Muscle layer of colon (tissue), 2 donors: Measurements from ENCODE around the gene FFAR2.
"Not testable (repeated sequence)": the region's sequence is repeated elsewhere in the genome, so short reads cannot be mapped to it uniquely, and the experiment has no call there.

Source experiments
- H3K27ac ChIP-seq: one replicate; pipeline ENCODE4 v1.7.0; 2013; ENCODE audit warnings: low read depth, mild to moderate bottlenecking, low read length, moderate library complexity
- H3K27me3 ChIP-seq, 2 donors: one replicate each; pipeline ENCODE4 v1.7.0; 2013; ENCODE audit warnings: low read length in 2 of 2, mild to moderate bottlenecking in 2 of 2; ENCODE audit not compliant: insufficient read depth in 2 of 2, control insufficient read depth in 1 of 2
- H3K36me3 ChIP-seq: one replicate; pipeline ENCODE4 v1.7.0; 2013; ENCODE audit warnings: mild to moderate bottlenecking, low read length; ENCODE audit not compliant: insufficient read depth
- H3K4me1 ChIP-seq: one replicate; pipeline ENCODE4 v1.7.0; 2013; ENCODE audit warnings: mild to moderate bottlenecking, low read length; ENCODE audit not compliant: insufficient read depth
- H3K4me3 ChIP-seq, 2 donors: one replicate each; pipeline ENCODE4 v1.7.0; 2013; ENCODE audit warnings: low read length in 2 of 2, low read depth in 1 of 2, mild to moderate bottlenecking in 1 of 2, moderate library complexity in 1 of 2
- H3K9ac ChIP-seq: one replicate; pipeline ENCODE4 v1.7.0; 2013; ENCODE audit warnings: low read length
- H3K9me3 ChIP-seq: one replicate; pipeline ENCODE4 v1.7.0; 2013; ENCODE audit warnings: mild to moderate bottlenecking, low read length
- donor health status: abdominal sarcoma.
- donor health status: Adenocarcinoma of cecum.

FFAR2 gene

DNA sequence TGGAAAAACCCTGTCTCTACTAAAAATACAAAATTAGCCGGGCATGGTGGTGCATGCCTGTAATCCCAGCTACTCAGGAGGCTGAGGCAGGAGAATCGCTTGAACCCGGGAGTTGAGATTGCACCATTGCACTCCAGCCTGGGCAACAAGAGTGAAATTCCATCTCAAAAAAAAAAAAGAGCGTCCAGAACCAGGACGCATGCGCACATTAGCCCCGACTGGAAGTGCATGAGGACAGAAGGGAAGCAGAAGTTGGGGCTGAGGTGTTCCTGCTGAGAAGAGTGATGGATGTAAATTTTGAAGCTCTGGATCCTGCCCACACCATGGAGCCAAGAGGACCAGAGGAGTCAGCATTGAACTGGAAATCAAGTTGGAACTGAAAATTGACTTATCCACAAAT is 26.5 kb downstream of the FFAR2 start:
- not testable (repeated sequence) for H3K27me3 ChIP-seq, H3K4me3 ChIP-seq, H3K4me1 ChIP-seq, H3K9me3 ChIP-seq, H3K36me3 ChIP-seq, H3K9ac ChIP-seq, H3K27ac ChIP-seq

DNA sequence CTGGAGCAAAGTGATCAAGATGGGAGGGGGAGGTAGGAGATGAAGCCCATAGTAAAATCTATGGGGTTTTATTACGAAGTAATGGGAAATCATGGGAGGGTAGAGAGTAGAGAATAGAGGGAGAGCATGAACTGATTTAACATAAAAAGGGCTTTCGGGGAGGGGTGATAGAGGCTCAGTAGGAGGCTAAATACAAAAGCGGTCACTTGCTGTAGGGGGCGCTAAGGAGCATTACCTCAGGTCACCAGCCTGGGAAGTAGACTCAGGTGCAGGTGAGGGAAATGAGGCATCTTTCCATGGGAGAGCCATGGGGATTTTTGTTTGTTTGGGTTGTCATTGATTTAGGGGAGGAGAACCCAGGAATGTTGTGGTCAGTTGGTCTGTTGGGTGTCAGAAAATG is 28.1 kb downstream of the FFAR2 start:
- H3K9me3 ChIP-seq, result no peaks in the 10 kb centered on the region
- H3K4me3 ChIP-seq, result no peak overlapping the region
- H3K36me3 ChIP-seq, result no peaks in the 10 kb centered on the region
- no peaks in the 10 kb centered on the region for H3K27me3 ChIP-seq
- H3K27ac ChIP-seq, result no peak overlapping the region
- no peaks in the 10 kb centered on the region for H3K4me1 ChIP-seq
- no peak overlapping the region for H3K9ac ChIP-seq

DNA sequence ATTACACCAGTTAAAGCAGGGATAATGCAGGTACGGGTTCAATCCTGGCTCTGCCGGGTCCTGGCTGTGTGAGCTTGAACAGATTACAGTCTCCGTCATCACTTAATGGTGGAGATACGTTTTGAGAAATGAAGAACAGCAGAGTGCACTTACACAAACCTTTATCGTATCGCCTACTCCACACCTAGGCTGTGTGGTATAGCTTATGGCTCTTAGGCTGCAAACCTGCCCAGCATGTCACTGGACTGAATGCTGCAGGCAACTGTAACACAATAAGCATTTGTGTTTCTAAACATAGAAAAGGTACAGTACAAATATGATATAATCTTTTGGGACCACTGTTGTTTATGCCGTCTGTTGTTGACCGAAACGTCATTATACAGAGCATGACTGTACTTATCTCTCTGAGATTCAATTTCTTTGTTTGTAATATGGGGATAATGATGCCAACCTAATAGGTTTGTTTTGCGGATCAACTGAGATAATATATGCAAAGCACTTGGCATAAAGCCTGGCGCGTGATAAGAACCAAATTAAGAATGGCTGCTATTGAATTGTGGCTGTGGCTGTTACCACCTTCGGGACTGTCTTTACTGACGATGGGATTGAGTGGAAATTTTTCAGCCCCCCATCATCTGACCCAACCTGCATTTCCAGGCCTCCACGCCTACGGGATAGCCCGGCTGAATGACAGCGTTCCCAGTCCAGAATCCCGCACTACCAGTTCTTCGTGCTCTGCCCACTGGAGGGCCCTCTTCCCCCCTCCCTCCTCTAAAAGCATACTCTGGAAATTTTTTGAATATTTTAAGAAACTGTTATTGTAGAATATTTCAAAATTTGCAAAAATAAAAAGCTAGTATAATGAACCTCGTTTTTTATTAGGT is 31.0 kb downstream of the FFAR2 start:
- Histone ChIP-seq H3K4me3 (no peak overlapping the region), H3K27me3 (no peaks in the 10 kb centered on the region), H3K4me1 (no peaks in the 10 kb centered on the region), H3K27ac (no peak overlapping the region), H3K36me3 (no peaks in the 10 kb centered on the region), H3K9ac (no peak overlapping the region), H3K9me3 (no peaks in the 10 kb centered on the region)

DNA sequence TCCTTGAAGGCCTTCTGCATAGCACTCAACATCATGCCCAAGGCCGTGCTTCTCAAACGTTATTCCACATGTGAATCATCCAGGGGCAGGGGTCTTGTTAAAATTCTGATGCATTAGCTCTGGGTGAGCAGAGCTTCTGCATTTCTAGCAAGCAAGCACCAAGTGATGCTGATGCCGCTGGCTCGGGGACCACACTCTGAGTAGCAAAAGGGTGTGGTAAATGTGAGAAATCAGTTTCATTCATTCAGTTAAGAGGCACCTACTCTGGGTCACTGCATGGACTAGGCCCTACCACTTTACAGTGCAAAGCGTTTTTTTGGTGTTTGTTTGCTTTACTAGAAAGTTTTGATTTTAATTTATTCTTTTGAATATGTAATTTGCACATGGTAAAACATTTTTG is 35.0 kb downstream of the FFAR2 start:
- no peaks in the 10 kb centered on the region for H3K9me3 ChIP-seq
- no peaks in the 10 kb centered on the region for H3K4me1 ChIP-seq
- H3K27me3 ChIP-seq, result peaks cover 0 to 3% of the 10 kb centered on the region in 2 donors
- no peak overlapping the region for H3K9ac ChIP-seq
- H3K4me3 ChIP-seq, result no peak overlapping the region
- H3K36me3 ChIP-seq, result no peaks in the 10 kb centered on the region
- H3K27ac ChIP-seq, result no peak overlapping the region

DNA sequence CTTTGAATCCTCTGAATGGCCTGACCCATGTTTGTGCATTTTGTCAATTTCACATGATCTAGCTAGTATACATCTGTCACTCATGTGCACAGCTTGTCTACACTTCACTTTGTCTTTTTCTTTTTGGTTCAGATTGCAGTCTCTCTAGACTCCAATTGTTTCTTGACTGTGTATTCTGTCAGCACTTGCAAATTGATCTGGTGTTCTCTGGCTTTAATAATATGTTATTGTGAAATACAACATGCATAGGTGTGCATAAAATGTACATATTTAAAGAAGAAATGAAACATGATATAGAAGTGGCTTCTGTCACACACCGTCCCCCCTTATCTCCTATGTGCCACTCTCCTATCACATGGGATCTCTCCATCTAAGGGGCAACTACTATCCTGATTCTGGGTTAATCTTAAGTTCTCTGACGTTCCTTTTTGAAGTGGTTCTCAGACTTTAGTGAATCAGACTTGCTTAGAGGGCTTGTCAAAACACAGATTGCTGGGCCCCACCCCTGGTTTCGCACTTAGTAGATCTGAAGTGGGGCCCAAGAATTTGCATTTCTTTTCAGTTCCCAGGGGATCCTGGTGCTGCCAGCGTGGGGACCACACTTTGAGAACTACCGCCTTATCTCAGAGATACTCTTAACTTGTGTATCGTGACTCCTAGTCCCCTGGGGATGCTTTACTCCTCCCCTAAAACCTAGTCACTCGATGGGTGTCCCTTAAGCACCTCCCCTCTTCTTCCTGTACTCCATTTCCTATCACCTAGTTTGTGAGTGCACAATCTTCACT is 36.4 kb downstream of the FFAR2 start:
- H3K9ac ChIP-seq, result no peak overlapping the region
- no peaks in the 10 kb centered on the region for H3K36me3 ChIP-seq
- no peaks in the 10 kb centered on the region for H3K9me3 ChIP-seq
- no peaks in the 10 kb centered on the region for H3K4me1 ChIP-seq
- no peak overlapping the region for H3K27ac ChIP-seq
- H3K4me3 ChIP-seq, result no peak overlapping the region
- peaks cover 0 to 4% of the 10 kb centered on the region in 2 donors for H3K27me3 ChIP-seq

DNA sequence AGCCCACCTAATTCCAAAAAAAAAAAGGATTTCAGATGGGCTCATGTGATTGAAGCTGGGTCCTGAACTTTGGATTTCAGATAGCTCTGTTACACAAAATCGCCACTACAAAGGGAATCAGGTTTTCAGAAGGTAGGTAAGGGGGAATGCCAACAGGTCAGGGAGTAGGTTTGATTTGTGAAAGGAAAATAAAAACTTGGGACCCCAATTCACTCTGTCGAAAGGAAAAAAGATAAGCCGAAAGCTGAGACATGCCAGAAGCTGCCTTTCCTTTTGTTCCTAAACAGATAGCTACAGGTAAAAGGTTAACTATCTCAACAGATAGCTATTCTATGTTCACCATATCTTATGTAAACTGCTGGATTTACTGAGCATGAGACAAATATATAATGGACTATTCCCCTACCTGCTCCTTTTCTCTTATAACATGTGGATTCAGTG is 38.2 kb downstream of the FFAR2 start:
- Histone ChIP-seq H3K36me3 (no peaks in the 10 kb centered on the region), H3K4me1 (no peaks in the 10 kb centered on the region), H3K9ac (no peak overlapping the region), H3K4me3 (no peak overlapping the region), H3K27me3 (peaks cover 3 to 9% of the 10 kb centered on the region in 2 donors), H3K9me3 (no peaks in the 10 kb centered on the region), H3K27ac (no peak overlapping the region)

DNA sequence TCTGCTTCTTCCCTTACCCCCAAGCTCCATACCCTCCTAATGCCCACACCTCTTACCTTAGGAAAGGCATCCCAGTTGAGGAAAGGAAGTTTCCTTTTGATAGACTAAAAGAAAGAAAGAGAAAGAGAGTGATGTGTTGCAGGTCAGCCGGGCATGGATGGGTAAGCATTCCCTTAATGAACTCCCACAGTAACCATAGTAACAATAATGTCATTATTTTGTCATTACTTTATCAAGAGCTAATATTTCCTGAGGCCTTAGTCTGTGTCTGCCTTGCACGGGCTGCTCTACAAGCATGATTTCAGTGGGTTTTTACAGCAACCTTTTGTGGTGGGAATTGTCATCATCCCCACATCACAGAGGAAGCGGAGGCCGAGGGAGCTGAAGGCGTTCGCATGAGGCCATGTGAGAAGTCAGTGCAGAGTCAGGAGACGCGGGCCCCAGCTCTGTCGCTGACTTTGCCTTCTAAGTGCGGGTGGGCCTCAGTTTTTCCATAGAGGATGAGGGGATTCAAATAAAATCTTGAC is 39.7 kb downstream of the FFAR2 start:
- Histone ChIP-seq H3K4me3 (no peak overlapping the region), H3K4me1 (no peaks in the 10 kb centered on the region)

DNA sequence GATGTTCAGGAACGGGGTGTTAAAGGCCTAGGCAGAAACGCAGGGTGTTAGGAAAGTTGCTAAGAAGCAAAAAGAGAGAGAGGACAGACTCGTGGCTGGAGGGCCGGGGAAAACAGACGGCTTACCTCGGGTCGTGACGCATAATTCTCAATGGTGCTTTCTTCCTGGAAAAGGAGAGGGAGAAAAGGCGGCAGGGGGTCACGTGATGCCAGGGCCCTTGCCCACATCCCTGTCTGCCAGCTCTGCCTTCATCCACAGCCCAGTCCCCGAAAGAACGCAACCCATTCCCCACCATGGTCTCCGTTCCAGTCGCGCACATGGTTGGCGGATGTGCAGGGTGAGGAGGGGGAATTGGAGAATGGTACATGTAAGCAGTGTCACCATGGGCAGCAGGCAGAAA is 40.6 kb downstream of the FFAR2 start:
- Histone ChIP-seq H3K27ac (no peak overlapping the region), H3K9me3 (no peaks in the 10 kb centered on the region), H3K4me1 (no peaks in the 10 kb centered on the region), H3K27me3 (peaks cover 3 to 9% of the 10 kb centered on the region in 2 donors), H3K4me3 (no peak overlapping the region), H3K9ac (no peak overlapping the region), H3K36me3 (no peaks in the 10 kb centered on the region)

More for the DNA sequence above, 39.7 kb downstream of the FFAR2 start:
- no peaks in the 10 kb centered on the region for H3K9me3 ChIP-seq
- H3K36me3 ChIP-seq, result no peaks in the 10 kb centered on the region
- no peak overlapping the region for H3K27ac ChIP-seq
- no peak overlapping the region for H3K9ac ChIP-seq
- peaks cover 3 to 9% of the 10 kb centered on the region in 2 donors for H3K27me3 ChIP-seq

DNA sequence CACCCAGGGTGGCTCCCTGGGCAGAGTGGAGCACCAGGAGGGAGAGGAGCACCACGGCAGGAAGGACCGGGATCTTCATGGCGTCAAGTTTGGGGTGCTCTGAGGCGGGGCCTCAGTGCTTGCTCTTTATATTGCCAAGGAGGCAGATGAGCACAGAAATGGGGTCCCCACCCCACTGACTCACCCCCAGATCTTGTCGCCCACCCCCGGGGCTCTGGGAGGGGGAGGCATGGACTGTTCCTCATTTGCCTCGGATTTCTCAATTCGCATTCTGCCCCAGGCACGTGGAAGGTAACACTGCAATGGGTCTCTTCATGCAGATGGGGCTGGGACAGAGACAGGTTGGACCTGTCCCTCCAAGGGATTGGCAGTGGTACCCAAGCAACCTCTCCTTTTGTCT is 42.3 kb downstream of the FFAR2 start, which contains the start of gene KRTDAP:
TSS of gene KRTDAP (minus strand) at position 101 of the 400 bp plus-strand sequence. CDS start at position 79, 22 bp downstream.
- peaks cover 5% of the 10 kb centered on the region for H3K4me1 ChIP-seq
- H3K9me3 ChIP-seq, result no peaks in the 10 kb centered on the region
- no peaks in the 10 kb centered on the region for H3K36me3 ChIP-seq
- H3K27me3 ChIP-seq, result peaks cover 3 to 9% of the 10 kb centered on the region in 2 donors
- H3K9ac ChIP-seq, result no peak within 1 kb of the TSS
- H3K27ac ChIP-seq, result no peak within 1 kb of the TSS
- H3K4me3 ChIP-seq, result no peak within 1 kb of the TSS

DNA sequence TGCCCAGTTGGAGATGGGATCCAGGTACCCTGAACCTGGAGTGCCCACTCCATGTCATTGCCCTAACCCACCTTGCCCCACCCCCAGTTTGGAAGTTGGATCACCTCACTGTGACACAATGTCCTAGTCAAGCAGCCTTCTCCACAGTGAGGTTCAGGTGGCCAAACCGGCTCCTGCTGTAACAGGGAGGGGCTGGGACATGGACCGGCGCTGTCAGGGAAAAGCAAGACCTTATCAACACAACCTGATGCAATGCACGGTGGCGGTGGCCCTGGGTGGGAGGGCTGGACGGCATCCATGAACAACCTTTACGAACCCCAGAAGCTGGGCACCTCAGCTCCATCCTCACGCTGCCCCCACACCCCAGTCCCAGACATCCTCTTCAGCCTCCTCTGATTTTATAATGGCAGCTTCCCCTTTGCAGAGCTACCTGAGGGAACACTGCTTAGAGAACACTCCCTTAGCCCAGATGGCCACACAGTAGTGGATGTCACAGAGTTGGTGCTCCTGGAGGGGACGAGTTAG is 43.8 kb downstream of the FFAR2 start:
- H3K27me3 ChIP-seq, result peaks cover 3 to 9% of the 10 kb centered on the region in 2 donors
- no peak overlapping the region for H3K9ac ChIP-seq

DNA sequence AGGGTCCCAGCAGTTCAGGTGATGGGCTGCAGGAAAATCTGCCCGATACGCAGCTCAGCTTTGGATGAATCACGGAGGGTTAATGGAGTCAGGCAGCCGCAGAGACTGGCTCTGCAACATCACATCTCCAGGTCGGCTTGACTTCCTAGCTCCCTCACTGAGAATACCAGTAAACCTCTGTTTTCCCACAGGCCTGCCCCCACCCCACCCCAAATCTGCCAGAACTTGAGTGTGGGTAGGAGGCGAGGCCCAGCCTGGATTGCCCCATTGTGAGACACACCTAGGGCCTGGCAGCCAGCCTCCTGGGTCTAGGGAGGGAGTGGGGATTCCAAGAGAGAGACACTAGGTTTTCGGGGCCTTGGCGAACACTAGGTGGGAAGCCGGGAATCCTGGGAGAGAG is 45.9 kb downstream of the FFAR2 start:
- no peak overlapping the region for H3K9ac ChIP-seq
- no peaks in the 10 kb centered on the region for H3K9me3 ChIP-seq
- no peaks in the 10 kb centered on the region for H3K36me3 ChIP-seq
- H3K27me3 ChIP-seq, result peaks cover 3 to 4% of the 10 kb centered on the region in 2 donors
- H3K4me3 ChIP-seq, result no peak overlapping the region
- H3K27ac ChIP-seq, result no peak overlapping the region
- peaks cover 8% of the 10 kb centered on the region for H3K4me1 ChIP-seq

More for the DNA sequence above, 43.8 kb downstream of the FFAR2 start:
- Histone ChIP-seq H3K36me3 (no peaks in the 10 kb centered on the region), H3K27ac (no peak overlapping the region), H3K9me3 (no peaks in the 10 kb centered on the region), H3K4me3 (no peak overlapping the region), H3K4me1 (peaks cover 8% of the 10 kb centered on the region)
